Activated T-cell treated with anti-CD3 and anti-CD28 coated beads, Interleukin-2, amount 50 U/mL, for 72 hours (primary cell): ENCODE measurements around the gene SRRM4. TPM values are rescaled to one million over a fixed set of nuclear protein-coding genes. Genes with fewer than 3 reads are reported as not detected.

ENCODE experiments used
- ATAC-seq, 2 donors: fragments of 150-1000 bp; cut with Tn5 transposase; replicated peaks in 1 of 2; 2 replicates each; pipeline ENCODE4 v1.10.0; 2021; ENCODE audit warnings: moderate library complexity in 2 of 2, mild to moderate bottlenecking in 1 of 2
- DNase-seq, 2 donors: peaks; one replicate each; pipeline ENCODE4 v3.0.0; 2021 to 2022; ENCODE audit warnings: mixed read lengths in 1 of 2
- H3K27ac Mint-ChIP-seq: one replicate; pipeline ENCODE4 v1.8.0; 2022; ENCODE audit warnings: mild to moderate bottlenecking, moderate library complexity, mixed read lengths
- H3K27me3 Mint-ChIP-seq: one replicate; pipeline ENCODE4 v1.8.0; 2022; ENCODE audit warnings: low read depth, mixed read lengths
- H3K36me3 Mint-ChIP-seq, 2 donors: one replicate each; pipeline ENCODE4 v1.8.0; 2022; ENCODE audit warnings: mixed read lengths in 2 of 2, mild to moderate bottlenecking in 1 of 2; ENCODE audit not compliant: insufficient read depth in 2 of 2
- H3K4me1 Mint-ChIP-seq: one replicate; pipeline ENCODE4 v1.8.0; 2022; ENCODE audit warnings: low read depth, mixed read lengths
- H3K4me3 Mint-ChIP-seq, 2 donors: one replicate each; pipeline ENCODE4 v1.8.0; 2022; ENCODE audit warnings: mild to moderate bottlenecking in 2 of 2, mixed read lengths in 2 of 2, moderate library complexity in 2 of 2
- H3K9me3 Mint-ChIP-seq, 2 donors: one replicate each; pipeline ENCODE4 v1.8.0; 2022; ENCODE audit warnings: mixed read lengths in 2 of 2
- total RNA-seq, 2 donors: library from RNA; stranded (reverse); gene quantifications; one replicate each; pipeline ENCODE4 v1.2.3, GENCODE V29; 2022

SRRM4 gene
- total RNA-seq, 2 donors from 2014 or later: not detected

DNA sequence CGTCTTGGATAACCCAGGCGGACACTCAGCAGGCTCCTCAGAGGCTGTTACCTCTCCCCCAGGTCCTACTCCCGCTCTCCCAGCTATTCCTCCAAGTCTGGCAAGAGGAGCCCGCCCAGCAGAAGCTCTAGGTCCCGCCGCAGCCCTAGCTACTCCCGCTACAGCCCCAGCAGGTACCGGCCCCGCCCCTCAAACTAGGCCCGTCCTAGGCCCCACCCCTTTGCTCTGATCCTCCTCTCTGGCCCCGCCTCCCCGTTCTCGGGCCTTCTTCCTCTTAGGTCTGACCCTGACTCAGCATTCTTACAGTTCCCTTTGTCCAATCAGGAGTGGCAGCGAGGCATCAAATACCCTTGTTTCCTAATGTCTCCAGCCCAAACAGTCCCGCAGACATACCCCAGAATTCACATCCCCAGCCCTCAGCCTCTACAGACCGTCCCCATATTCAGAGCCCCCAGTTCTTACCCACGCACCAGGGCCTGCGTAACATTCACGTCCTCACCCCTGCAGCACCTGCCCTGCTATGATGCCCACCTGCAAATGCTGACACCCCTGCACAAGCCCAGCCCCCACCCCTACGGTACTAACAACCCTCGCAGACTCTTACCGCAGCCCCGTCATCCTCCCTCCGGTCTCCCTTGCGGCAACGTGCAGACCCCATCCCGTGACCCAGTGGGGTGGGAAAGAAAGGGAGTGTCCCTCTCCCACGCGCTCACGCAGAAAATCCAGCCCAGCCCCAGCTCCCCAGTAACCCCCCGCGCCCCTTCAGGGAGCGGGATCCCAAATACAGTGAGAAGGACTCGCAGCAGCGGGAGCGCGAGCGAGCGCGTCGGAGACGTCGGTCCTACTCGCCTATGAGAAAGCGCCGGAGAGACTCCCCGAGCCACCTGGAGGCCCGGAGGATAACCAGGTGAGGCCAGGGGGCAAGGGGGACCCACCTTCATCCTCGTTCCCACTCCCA is 172.4 kb downstream of the SRRM4 start:
- Mint-ChIP-seq H3K36me3 (peaks cover 2 to 3% of the 10 kb centered on the region in 2 donors), H3K4me3 (peak overlapping the region in 1 of 2 donors; percentile 33), H3K4me1 (no peaks in the 10 kb centered on the region), H3K27me3 (no peaks in the 10 kb centered on the region), H3K9me3 (peaks cover 2 to 8% of the 10 kb centered on the region in 2 donors), H3K27ac (no peak overlapping the region)
- peak; percentile 30 to 37 for ATAC-seq
- DNase-seq: peak; percentile 5 to 23

GRCh38 chr12:119154435-119154818 is 173.1 kb downstream of the SRRM4 start:
- DNase-seq: no peak
- Mint-ChIP-seq H3K27me3 (no peaks in the 10 kb centered on the region), H3K4me1 (no peaks in the 10 kb centered on the region), H3K4me3 (no peak overlapping the region), H3K9me3 (peaks cover 2 to 8% of the 10 kb centered on the region in 2 donors), H3K27ac (no peak overlapping the region), H3K36me3 (peaks cover 2 to 3% of the 10 kb centered on the region in 2 donors)
- ATAC-seq: no peak

DNA sequence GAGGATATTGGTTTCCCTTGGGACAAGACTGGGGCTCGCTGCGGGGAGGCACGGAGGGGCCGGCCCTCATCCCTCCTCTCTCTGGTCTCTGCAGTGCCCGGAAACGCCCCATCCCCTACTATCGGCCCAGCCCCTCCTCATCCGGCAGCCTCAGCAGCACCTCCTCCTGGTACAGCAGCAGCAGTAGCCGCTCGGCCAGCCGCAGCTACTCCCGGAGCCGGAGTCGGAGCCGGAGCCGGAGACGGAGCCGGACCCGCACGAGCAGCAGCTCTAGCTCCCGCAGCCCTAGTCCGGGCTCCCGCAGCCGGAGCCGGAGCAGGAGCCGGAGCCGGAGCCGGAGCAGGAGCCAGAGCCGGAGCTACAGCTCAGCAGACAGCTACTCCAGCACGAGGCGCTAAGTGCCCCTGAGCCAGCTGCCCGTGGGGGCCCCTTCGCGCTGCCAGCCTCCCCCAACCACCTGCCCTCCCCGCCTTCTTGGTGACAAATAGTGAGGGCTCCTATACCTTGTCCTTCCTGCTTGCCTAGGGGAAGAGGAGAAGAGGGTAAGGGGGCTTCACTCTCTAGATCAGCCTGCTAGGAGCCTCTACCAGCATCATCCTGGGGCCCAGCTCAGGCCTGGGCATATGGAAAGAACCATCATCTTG is 175.2 kb downstream of the SRRM4 start:
- no peak for ATAC-seq
- Mint-ChIP-seq H3K4me1 (no peaks in the 10 kb centered on the region), H3K36me3 (peaks cover 2 to 3% of the 10 kb centered on the region in 2 donors), H3K27me3 (no peaks in the 10 kb centered on the region), H3K9me3 (peaks cover 2 to 10% of the 10 kb centered on the region in 2 donors), H3K27ac (no peak overlapping the region), H3K4me3 (no peak overlapping the region)
- DNase-seq: no peak

GRCh38 chr12:119157528-119157927 is 176.2 kb downstream of the SRRM4 start:
- Mint-ChIP-seq H3K9me3 (peaks cover 0 to 6% of the 10 kb centered on the region in 2 donors), H3K4me3 (no peak overlapping the region), H3K27ac (no peak overlapping the region), H3K4me1 (no peaks in the 10 kb centered on the region), H3K36me3 (peaks cover 2 to 3% of the 10 kb centered on the region in 2 donors), H3K27me3 (no peaks in the 10 kb centered on the region)
- no peak for ATAC-seq
- no peak for DNase-seq

- ATAC-seq (no peak), DNase-seq (no peak)
- H3K27ac Mint-ChIP-seq: no peak overlapping the region
- H3K27me3 Mint-ChIP-seq: no peaks in the 10 kb centered on the region
- no peak overlapping the region for H3K4me3 Mint-ChIP-seq
- no peaks in the 10 kb centered on the region for H3K4me1 Mint-ChIP-seq
- H3K36me3 Mint-ChIP-seq: peaks cover 2 to 3% of the 10 kb centered on the region in 2 donors
- H3K9me3 Mint-ChIP-seq: peaks cover 0 to 6% of the 10 kb centered on the region in 2 donors
Measured at GRCh38 chr12:119157978-119158377, 176.6 kb downstream of the SRRM4 start.

- Mint-ChIP-seq H3K9me3 (peaks cover 0 to 6% of the 10 kb centered on the region in 2 donors), H3K4me1 (no peaks in the 10 kb centered on the region), H3K27ac (no peak overlapping the region), H3K27me3 (no peaks in the 10 kb centered on the region), H3K4me3 (no peak overlapping the region), H3K36me3 (peaks cover 2 to 3% of the 10 kb centered on the region in 2 donors)
- DNase-seq (no peak), ATAC-seq (no peak)
Measured at GRCh38 chr12:119158402-119158801, 177.1 kb downstream of the SRRM4 start.

GRCh38 chr12:119159844-119160243 is 178.5 kb downstream of the SRRM4 start:
- ATAC-seq: no peak
- Mint-ChIP-seq H3K4me1 (no peaks in the 10 kb centered on the region), H3K4me3 (no peak overlapping the region), H3K27ac (no peak overlapping the region), H3K9me3 (peaks cover 0 to 3% of the 10 kb centered on the region in 2 donors), H3K27me3 (no peaks in the 10 kb centered on the region), H3K36me3 (no peaks in the 10 kb centered on the region)
- DNase-seq: no peak

GRCh38 chr12:119167902-119168301 is 186.6 kb downstream of the SRRM4 start:
- Mint-ChIP-seq H3K4me3 (no peak overlapping the region), H3K4me1 (no peaks in the 10 kb centered on the region), H3K27ac (no peak overlapping the region), H3K9me3 (peaks cover 0 to 6% of the 10 kb centered on the region in 2 donors), H3K27me3 (no peaks in the 10 kb centered on the region), H3K36me3 (no peaks in the 10 kb centered on the region)
- ATAC-seq: no peak
- no peak for DNase-seq

- DNase-seq: no peak
- no peaks in the 10 kb centered on the region for H3K36me3 Mint-ChIP-seq
- H3K27me3 Mint-ChIP-seq: no peaks in the 10 kb centered on the region
- no peak for ATAC-seq
- no peak overlapping the region for H3K27ac Mint-ChIP-seq
- H3K4me1 Mint-ChIP-seq: no peaks in the 10 kb centered on the region
- no peak overlapping the region for H3K4me3 Mint-ChIP-seq
- peaks cover 0 to 6% of the 10 kb centered on the region in 2 donors for H3K9me3 Mint-ChIP-seq
Measured at GRCh38 chr12:119168721-119169120, 187.4 kb downstream of the SRRM4 start.

- no peak for ATAC-seq
- no peaks in the 10 kb centered on the region for H3K36me3 Mint-ChIP-seq
- no peak overlapping the region for H3K27ac Mint-ChIP-seq
- H3K4me1 Mint-ChIP-seq: no peaks in the 10 kb centered on the region
- no peaks in the 10 kb centered on the region for H3K27me3 Mint-ChIP-seq
- peaks cover 0 to 6% of the 10 kb centered on the region in 2 donors for H3K9me3 Mint-ChIP-seq
- H3K4me3 Mint-ChIP-seq: no peak overlapping the region
- DNase-seq: no peak
Measured at GRCh38 chr12:119169150-119169549, 187.8 kb downstream of the SRRM4 start.

DNA sequence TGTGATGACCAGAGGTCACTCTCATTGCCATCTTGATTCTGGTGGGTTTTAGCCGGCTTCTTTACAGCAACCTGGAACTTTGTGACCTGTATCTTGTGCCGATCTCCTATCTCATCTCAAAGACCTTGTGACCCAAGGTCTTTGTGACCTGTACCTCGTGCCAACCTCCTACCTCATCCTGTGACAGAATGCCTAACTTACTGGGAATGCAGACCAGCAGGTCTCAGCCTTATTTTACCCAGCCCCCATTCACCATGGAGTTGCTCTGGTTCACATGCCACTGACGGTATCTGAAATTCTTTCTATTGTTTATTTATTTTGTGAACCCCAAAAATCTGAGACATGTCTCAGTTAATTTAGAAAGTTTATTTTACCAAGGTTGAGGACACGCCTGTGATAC is 189.9 kb downstream of the SRRM4 start:
- Mint-ChIP-seq H3K4me3 (no peak overlapping the region), H3K27ac (no peak overlapping the region), H3K9me3 (peaks cover 0 to 6% of the 10 kb centered on the region in 2 donors), H3K4me1 (no peaks in the 10 kb centered on the region), H3K27me3 (no peaks in the 10 kb centered on the region), H3K36me3 (no peaks in the 10 kb centered on the region)
- ATAC-seq (no peak), DNase-seq (no peak)

DNA sequence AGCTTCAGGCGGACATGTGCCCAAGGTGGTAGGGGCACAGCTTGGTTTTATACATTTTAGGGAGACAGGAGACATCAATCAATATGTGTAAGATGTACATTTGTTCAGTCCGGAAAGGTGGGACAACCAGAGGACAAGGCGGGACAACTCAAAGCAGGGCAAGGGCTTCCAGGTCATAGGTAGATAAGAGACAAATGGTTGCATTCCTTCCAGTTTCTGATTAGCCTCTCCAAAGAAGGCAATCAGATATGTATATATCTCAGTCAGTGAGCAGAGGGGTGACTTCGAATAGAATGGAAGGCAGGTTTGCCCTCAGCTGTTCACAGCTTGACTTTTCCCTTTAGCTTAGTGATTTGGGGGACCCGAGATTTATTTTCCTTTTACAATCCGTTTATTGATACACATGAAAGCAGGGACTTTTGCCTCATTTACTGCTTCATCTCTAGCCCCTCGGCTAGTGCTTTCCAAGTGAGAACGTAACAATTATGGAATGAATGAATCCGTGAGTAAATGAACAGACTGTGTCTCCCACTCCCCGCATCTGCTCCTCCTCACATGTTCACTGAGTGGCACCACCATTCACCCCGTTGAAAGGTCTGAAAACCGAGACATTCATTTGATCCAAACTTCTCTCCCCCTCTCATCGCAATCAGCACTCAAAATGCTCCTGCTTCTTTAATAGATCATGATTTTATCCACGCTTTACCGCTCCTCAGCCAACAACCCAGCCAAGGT is 190.5 kb downstream of the SRRM4 start:
- ATAC-seq: no peak
- H3K4me3 Mint-ChIP-seq: no peak overlapping the region

GRCh38 chr12:119175081-119175480 is 193.7 kb downstream of the SRRM4 start:
- no peak overlapping the region for H3K4me3 Mint-ChIP-seq
- ATAC-seq (no peak), DNase-seq (no peak)
- no peaks in the 10 kb centered on the region for H3K4me1 Mint-ChIP-seq
- H3K27me3 Mint-ChIP-seq: peaks cover 6% of the 10 kb centered on the region
- H3K9me3 Mint-ChIP-seq: peaks cover 0 to 2% of the 10 kb centered on the region in 2 donors
- H3K27ac Mint-ChIP-seq: no peak overlapping the region
- no peaks in the 10 kb centered on the region for H3K36me3 Mint-ChIP-seq

More for the DNA sequence above, 190.5 kb downstream of the SRRM4 start:
- no peaks in the 10 kb centered on the region for H3K27me3 Mint-ChIP-seq
- DNase-seq: no peak
- peaks cover 0 to 6% of the 10 kb centered on the region in 2 donors for H3K9me3 Mint-ChIP-seq
- no peak overlapping the region for H3K27ac Mint-ChIP-seq
- H3K4me1 Mint-ChIP-seq: no peaks in the 10 kb centered on the region
- H3K36me3 Mint-ChIP-seq: no peaks in the 10 kb centered on the region
